Glutamatergic neuron (in vitro differentiated cells): ENCODE results near the gene PPP1R9A. TPM values are rescaled to one million over a fixed set of nuclear protein-coding genes. Genes with fewer than 3 reads are reported as not detected.

ENCODE experiments used
- DNase-seq: peaks from one replicate; pipeline ENCODE4 v3.0.0; 2022
- H3K27ac Mint-ChIP-seq: one replicate; pipeline ENCODE4 v1.8.0; 2020; ENCODE audit warnings: mild to moderate bottlenecking, mixed read lengths, inconsistent platforms; ENCODE audit not compliant: unreplicated experiment
- H3K27me3 Mint-ChIP-seq: one replicate; pipeline ENCODE4 v1.8.0; 2020; ENCODE audit warnings: mild to moderate bottlenecking, moderate library complexity, mixed read lengths, inconsistent platforms; ENCODE audit not compliant: unreplicated experiment
- H3K36me3 Mint-ChIP-seq: one replicate; pipeline ENCODE4 v1.8.0; 2020; ENCODE audit warnings: mild to moderate bottlenecking, mixed read lengths, inconsistent platforms; ENCODE audit not compliant: unreplicated experiment
- H3K4me1 Mint-ChIP-seq: one replicate; pipeline ENCODE4 v1.8.0; 2020; ENCODE audit warnings: mild to moderate bottlenecking, low read depth, mixed read lengths, inconsistent platforms; ENCODE audit not compliant: unreplicated experiment
- H3K4me3 Mint-ChIP-seq: one replicate; pipeline ENCODE4 v1.8.0; 2020; ENCODE audit warnings: mild to moderate bottlenecking, mixed read lengths, inconsistent platforms; ENCODE audit not compliant: unreplicated experiment
- H3K9me3 Mint-ChIP-seq: one replicate; pipeline ENCODE4 v1.8.0; 2020; ENCODE audit warnings: mild to moderate bottlenecking, moderate library complexity, mixed read lengths, inconsistent platforms; ENCODE audit not compliant: unreplicated experiment
- CTCF ChIP-seq: fragments of 200-600 bp; sonication (generic); IDR thresholded peaks from one replicate; pipeline ENCODE4 v1.5.0; 2021; ENCODE audit not compliant: partially characterized antibody, unreplicated experiment
- long read RNA-seq: library from polyadenylated mRNA; unstranded; transcript quantifications from one replicate; pipeline ENCODE4 v2.0.0, GENCODE V29; 2020; ENCODE audit not compliant: unreplicated experiment
- total RNA-seq: library from RNA; stranded (reverse); fragmentation: NEBNext Ultra II Directional; extraction: Animal tissue kit (Norgen Biotek cat#: 25700); gene quantifications from one replicate; pipeline ENCODE4 v1.2.1, GENCODE V29; 2021; ENCODE audit not compliant: unreplicated experiment

The PPP1R9A gene
- total RNA-seq: 14.7 TPM
- long read RNA-seq, partial matches to known transcripts: 2 of 5 reads
- long read RNA-seq, other reads (novel, unspliced or antisense): 3 of 5 reads

GRCh38 chr7:94907026-94907810 is at the start of gene PPP1R9A:
TSS of gene PPP1R9A (plus strand) at chr7:94907594. CDS start at chr7:94910114, 2,520 bp downstream.
- DNase-seq: no peak
- Mint-ChIP-seq H3K9me3 (peaks cover 2% of the 10 kb centered on the region), H3K36me3 (no peaks in the 10 kb centered on the region), H3K27ac (peak within 1 kb of the TSS; percentile 80), H3K27me3 (peaks cover 5% of the 10 kb centered on the region), H3K4me1 (no peaks in the 10 kb centered on the region), H3K4me3 (peak within 1 kb of the TSS; percentile 88)
- TF ChIP-seq CTCF: no peak

GRCh38 chr7:94871132-94871531 is 36.3 kb upstream of the PPP1R9A start:
- no peaks in the 10 kb centered on the region for H3K4me1 Mint-ChIP-seq
- H3K36me3 Mint-ChIP-seq: no peaks in the 10 kb centered on the region
- H3K27me3 Mint-ChIP-seq: no peaks in the 10 kb centered on the region
- DNase-seq: no peak
- no peak overlapping the region for H3K4me3 Mint-ChIP-seq
- no peak overlapping the region for H3K27ac Mint-ChIP-seq
- H3K9me3 Mint-ChIP-seq: no peaks in the 10 kb centered on the region
- TF ChIP-seq CTCF: no peak

- H3K4me3 Mint-ChIP-seq: no peak overlapping the region
- no peak overlapping the region for H3K27ac Mint-ChIP-seq
- H3K36me3 Mint-ChIP-seq: no peaks in the 10 kb centered on the region
Observed at GRCh38 chr7:94873239-94873638, 34.2 kb upstream of the PPP1R9A start.

GRCh38 chr7:94874036-94874785 is 33.2 kb upstream of the PPP1R9A start:
- no peak overlapping the region for H3K4me3 Mint-ChIP-seq
- no peak for DNase-seq
- no peak for TF ChIP-seq CTCF
- H3K36me3 Mint-ChIP-seq: no peaks in the 10 kb centered on the region
- H3K27me3 Mint-ChIP-seq: peaks cover 4% of the 10 kb centered on the region
- H3K4me1 Mint-ChIP-seq: no peaks in the 10 kb centered on the region
- no peak overlapping the region for H3K27ac Mint-ChIP-seq
- peaks cover 7% of the 10 kb centered on the region for H3K9me3 Mint-ChIP-seq

More at GRCh38 chr7:94873239-94873638, 34.2 kb upstream of the PPP1R9A start:
- Mint-ChIP-seq H3K4me1 (no peaks in the 10 kb centered on the region), H3K27me3 (no peaks in the 10 kb centered on the region), H3K9me3 (peaks cover 5% of the 10 kb centered on the region)
- no peak for TF ChIP-seq CTCF
- DNase-seq: no peak
